Measurements from ENCODE around the gene CST1. TPM values are rescaled to one million over a fixed set of nuclear protein-coding genes. Genes with fewer than 3 reads are reported as not detected.
"Not testable (repeated sequence)": the region's sequence is repeated elsewhere in the genome, so short reads cannot be mapped to it uniquely, and the experiment has no call there.

The CST1 gene
- not detected for total RNA-seq
- long read RNA-seq = 0 reads

DNA sequence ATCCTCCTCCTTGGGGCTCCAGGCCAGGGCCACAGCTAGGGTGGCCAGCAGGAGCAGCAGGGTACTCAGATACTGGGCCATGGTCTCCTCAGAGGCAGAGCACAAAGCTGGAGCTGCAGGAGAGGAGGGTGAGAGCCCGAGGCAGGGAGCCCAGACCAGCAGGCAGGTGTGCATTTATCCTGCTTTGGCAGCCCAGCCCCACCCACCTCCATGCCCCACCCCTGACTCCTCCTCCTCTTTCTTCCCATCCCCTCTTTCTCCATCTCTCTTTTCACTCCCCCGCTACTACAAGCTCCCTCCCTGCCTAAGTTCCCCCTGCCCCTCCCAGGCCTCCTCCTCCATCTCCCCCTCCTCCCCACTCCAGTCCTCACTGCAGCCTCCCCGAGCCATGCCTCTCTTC lies at the start of gene CST1:
CST1 (minus strand) TSS at position 150 of the 400 bp plus-strand sequence; CDS start at position 81, 69 bp downstream.
- H3K27me3 ChIP-seq; H3K27ac ChIP-seq; H3K4me3 ChIP-seq; H3K4me1 ChIP-seq; H3K9me3 ChIP-seq; ATAC-seq; H3K36me3 ChIP-seq; DNase-seq; intact Hi-C loops (cut with DNase I): not testable (repeated sequence)

- H3K27me3 ChIP-seq; H3K9me3 ChIP-seq; H3K4me1 ChIP-seq; H3K36me3 ChIP-seq; H3K4me3 ChIP-seq; H3K27ac ChIP-seq; intact Hi-C loops (cut with DNase I); DNase-seq: not testable (repeated sequence)
- ATAC-seq = peak; percentile 94
- peak; percentile 60 for TF ChIP-seq CTCF (IDR thresholded peaks at IDR 0.05)
These were observed 48.6 kb upstream of the CST1 start for GRCh38 chr20:23799216-23799847.

GRCh38 chr20:23795526-23795925 lies 44.8 kb upstream of the CST1 start:
- Histone ChIP-seq H3K9me3 (no peaks in the 10 kb centered on the region), H3K27ac (no peak overlapping the region), H3K4me1 (no peaks in the 10 kb centered on the region), H3K27me3 (no peaks in the 10 kb centered on the region), H3K4me3 (no peak overlapping the region), H3K36me3 (no peaks in the 10 kb centered on the region)
- ATAC-seq (no peak), DNase-seq (no peak)
- no peak for TF ChIP-seq CTCF (IDR thresholded peaks at IDR 0.05)
- intact Hi-C loops (cut with DNase I) = no loop called here

DNA sequence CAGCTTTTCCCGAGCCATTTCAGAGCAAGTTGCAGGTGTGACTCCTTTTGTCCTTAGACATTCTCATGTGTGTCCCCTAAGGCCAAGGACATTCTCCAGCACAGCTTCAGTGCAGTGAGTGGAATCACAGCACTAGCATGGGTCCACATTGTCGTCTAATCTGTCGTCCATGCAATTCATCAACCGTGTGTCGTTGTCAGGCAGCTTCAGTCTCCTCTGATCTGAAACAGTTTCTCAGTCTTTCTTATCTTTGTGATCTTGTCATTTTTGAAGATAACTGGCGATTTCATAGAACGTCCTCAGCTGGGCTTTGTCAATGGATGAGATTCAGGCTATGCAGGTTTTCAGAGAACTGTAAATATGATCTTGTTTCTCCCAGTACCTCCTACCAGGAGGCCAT lies 44.1 kb upstream of the CST1 start:
- TF ChIP-seq CTCF (IDR thresholded peaks at IDR 0.05) = no peak
- intact Hi-C loops (cut with DNase I) = no loop called here
- DNase-seq = no peak
- no peak overlapping the region for H3K4me3 ChIP-seq
- H3K36me3 ChIP-seq = no peaks in the 10 kb centered on the region
- no peaks in the 10 kb centered on the region for H3K9me3 ChIP-seq
- H3K27me3 ChIP-seq = no peaks in the 10 kb centered on the region
- no peaks in the 10 kb centered on the region for H3K4me1 ChIP-seq
- ATAC-seq = no peak
- no peak overlapping the region for H3K27ac ChIP-seq

DNA sequence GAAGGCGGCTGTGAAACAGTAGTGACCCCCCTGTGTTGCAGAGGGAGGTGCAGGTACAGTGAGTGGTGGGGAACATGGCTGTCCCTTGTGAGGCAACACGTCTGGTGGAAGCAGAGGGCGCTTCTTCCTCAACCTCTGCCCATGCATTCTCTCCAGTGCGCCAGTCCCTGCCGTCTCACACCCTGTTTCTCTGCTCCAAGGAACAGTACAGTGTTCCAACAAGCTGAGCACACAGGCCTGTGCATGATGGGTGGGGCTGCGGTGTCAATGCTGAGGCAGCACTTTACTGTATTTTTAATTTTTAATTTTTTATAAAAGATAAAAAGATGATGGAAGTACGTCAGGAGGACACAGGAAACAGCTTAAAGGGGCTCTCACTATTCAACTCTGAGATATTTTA lies 43.3 kb upstream of the CST1 start:
- no peak overlapping the region for H3K27ac ChIP-seq
- H3K4me3 ChIP-seq = no peak overlapping the region
- intact Hi-C loops (cut with DNase I) = no loop called here
- DNase-seq (no peak), ATAC-seq (no peak)
- TF ChIP-seq CTCF (IDR thresholded peaks at IDR 0.05) = no peak
- no peaks in the 10 kb centered on the region for H3K36me3 ChIP-seq
- no peaks in the 10 kb centered on the region for H3K4me1 ChIP-seq
- H3K9me3 ChIP-seq = no peaks in the 10 kb centered on the region
- H3K27me3 ChIP-seq = no peaks in the 10 kb centered on the region

- no peaks in the 10 kb centered on the region for H3K9me3 ChIP-seq
- DNase-seq (no peak), ATAC-seq (no peak)
- intact Hi-C loops (cut with DNase I) = no loop called here
- H3K27me3 ChIP-seq = no peaks in the 10 kb centered on the region
- no peaks in the 10 kb centered on the region for H3K4me1 ChIP-seq
- H3K4me3 ChIP-seq = no peak overlapping the region
- H3K27ac ChIP-seq = no peak overlapping the region
- no peaks in the 10 kb centered on the region for H3K36me3 ChIP-seq
- TF ChIP-seq CTCF (IDR thresholded peaks at IDR 0.05) = no peak
These were observed 32.7 kb upstream of the CST1 start for GRCh38 chr20:23783447-23783846.
